Fibroblast of mammary gland (primary cell): Measurements from ENCODE around the gene ASCC2.

Source experiments
- DNase-seq: peaks from one replicate; pipeline ENCODE4 v3.0.0-alpha.2; 2010; ENCODE audit warnings: low read depth
- H3K4me3 ChIP-seq: 2 replicates; pipeline ENCODE4 v1.5.1; 2011; ENCODE audit warnings: low read depth, mild to moderate bottlenecking, low read length, moderate library complexity; ENCODE audit not compliant: control insufficient read depth
- CTCF ChIP-seq: conservative IDR thresholded peaks from 2 replicates; pipeline ENCODE4 v1.5.1; 2011; ENCODE audit warnings: low read depth, low read length, inconsistent platforms; ENCODE audit not compliant: control insufficient read depth, insufficient read depth

The ASCC2 gene

GRCh38 chr22:29856496-29856895, 18.4 kb upstream of the ASCC2 start:
- no peak for DNase-seq
- H3K4me3 ChIP-seq: no peak overlapping the region
- no peak for TF ChIP-seq CTCF

- no peak overlapping the region for H3K4me3 ChIP-seq
- no peak for DNase-seq
These were observed 17.6 kb upstream of the ASCC2 start for GRCh38 chr22:29855611-29856181.

GRCh38 chr22:29854432-29854831, 16.4 kb upstream of the ASCC2 start:
- no peak for DNase-seq
- no peak for TF ChIP-seq CTCF

More at GRCh38 chr22:29855611-29856181, 17.6 kb upstream of the ASCC2 start:
- TF ChIP-seq CTCF: no peak

GRCh38 chr22:29848111-29848510, 10.0 kb upstream of the ASCC2 start:
- H3K4me3 ChIP-seq: no peak overlapping the region
- no peak for TF ChIP-seq CTCF
- no peak for DNase-seq

More at GRCh38 chr22:29854432-29854831, 16.4 kb upstream of the ASCC2 start:
- no peak overlapping the region for H3K4me3 ChIP-seq

GRCh38 chr22:29846290-29846689, 8.2 kb upstream of the ASCC2 start:
- TF ChIP-seq CTCF: no peak
- DNase-seq: no peak
- H3K4me3 ChIP-seq: no peak overlapping the region

- H3K4me3 ChIP-seq: no peak overlapping the region
- peak; percentile 99 for DNase-seq
- TF ChIP-seq CTCF: no peak
These were observed 4.7 kb upstream of the ASCC2 start for GRCh38 chr22:29842740-29843139.

GRCh38 chr22:29842172-29842571, 4.1 kb upstream of the ASCC2 start:
- H3K4me3 ChIP-seq: no peak overlapping the region
- TF ChIP-seq CTCF: no peak
- no peak for DNase-seq
